H9 (cell line): ENCODE measurements around the gene C10orf120. TPM values are rescaled to one million over a fixed set of nuclear protein-coding genes. Genes with fewer than 3 reads are reported as not detected.

Source experiments
- DNase-seq: peaks from one replicate; pipeline ENCODE4 v3.0.0-alpha.2; 2017
- H2AFZ ChIP-seq: one replicate; pipeline ENCODE4 v1.6.1; 2013; ENCODE audit warnings: mild to moderate bottlenecking, low read length, control low read depth, moderate library complexity
- H2AK5ac ChIP-seq: 2 replicates; pipeline ENCODE4 v1.6.1; 2013; ENCODE audit warnings: low read length, control low read depth, mixed read lengths; ENCODE audit not compliant: insufficient read length
- H2BK120ac ChIP-seq: one replicate; pipeline ENCODE4 v1.6.1; 2013; ENCODE audit warnings: low read depth, mild to moderate bottlenecking, low read length, control low read depth, inconsistent platforms; ENCODE audit not compliant: poor library complexity, severe bottlenecking
- H2BK12ac ChIP-seq: 2 replicates; pipeline ENCODE4 v1.6.1; 2013; ENCODE audit warnings: low read length, control low read depth, mixed read lengths, low read depth; ENCODE audit not compliant: insufficient read length
- H2BK15ac ChIP-seq: 2 replicates; pipeline ENCODE4 v1.6.1; 2013; ENCODE audit warnings: low read depth, low read length, control low read depth
- H2BK20ac ChIP-seq: one replicate; pipeline ENCODE4 v1.6.1; 2013; ENCODE audit warnings: low read depth, mild to moderate bottlenecking, low read length, control low read depth, inconsistent platforms; ENCODE audit not compliant: poor library complexity, severe bottlenecking
- H2BK5ac ChIP-seq: 2 replicates; pipeline ENCODE4 v1.6.1; 2013; ENCODE audit warnings: low read length, control low read depth, mixed read lengths; ENCODE audit not compliant: insufficient read length
- H3K14ac ChIP-seq: 2 replicates; pipeline ENCODE4 v1.6.1; 2013; ENCODE audit warnings: low read length, control low read depth; ENCODE audit not compliant: insufficient read depth
- H3K18ac ChIP-seq: 2 replicates; pipeline ENCODE4 v1.6.1; 2013; ENCODE audit warnings: low read depth, mild to moderate bottlenecking, mixed read lengths, low read length, control low read depth; ENCODE audit not compliant: insufficient read length
- H3K23ac ChIP-seq: 2 replicates; pipeline ENCODE4 v1.6.1; 2013; ENCODE audit warnings: low read length, control low read depth, mixed read lengths, low read depth; ENCODE audit not compliant: insufficient read length
- H3K23me2 ChIP-seq: 2 replicates; pipeline ENCODE4 v1.6.1; 2013; ENCODE audit warnings: low read depth, mild to moderate bottlenecking, mixed read lengths, low read length, control low read depth; ENCODE audit not compliant: insufficient read length, poor library complexity, severe bottlenecking
- H3K27ac ChIP-seq: 2 replicates; pipeline ENCODE4 v1.5.1; 2013; ENCODE audit warnings: low read length, control low read depth, mixed read lengths, low read depth; ENCODE audit not compliant: insufficient read length
- H3K27me3 ChIP-seq: 2 replicates; pipeline ENCODE4 v1.6.1; 2013; ENCODE audit warnings: low read length, control low read depth, inconsistent platforms; ENCODE audit not compliant: insufficient read depth
- H3K4ac ChIP-seq: 2 replicates; pipeline ENCODE4 v1.6.1; 2013; ENCODE audit warnings: low read depth, mild to moderate bottlenecking, control low read depth, inconsistent platforms, low read length, moderate library complexity
- H3K4me1 ChIP-seq: 2 replicates; pipeline ENCODE4 v1.6.1; 2013; ENCODE audit warnings: low read length, control low read depth, inconsistent platforms; ENCODE audit not compliant: insufficient read depth
- H3K4me2 ChIP-seq: 2 replicates; pipeline ENCODE4 v1.6.1; 2013; ENCODE audit warnings: low read length, control low read depth, mixed read lengths; ENCODE audit not compliant: insufficient read length, insufficient read depth
- H3K56ac ChIP-seq: 2 replicates; pipeline ENCODE4 v1.6.1; 2013; ENCODE audit warnings: low read depth, mild to moderate bottlenecking, mixed read lengths, low read length, control low read depth; ENCODE audit not compliant: insufficient read length
- H3K79me1 ChIP-seq: 2 replicates; pipeline ENCODE4 v1.6.1; 2013; ENCODE audit warnings: low read depth, mild to moderate bottlenecking, moderate library complexity, low read length, control low read depth, inconsistent platforms; ENCODE audit not compliant: insufficient read depth, poor library complexity, severe bottlenecking
- H3K79me2 ChIP-seq: 2 replicates; pipeline ENCODE4 v1.6.1; 2013; ENCODE audit warnings: low read length, control low read depth, inconsistent platforms; ENCODE audit not compliant: insufficient read depth
- H3K9ac ChIP-seq: 2 replicates; pipeline ENCODE4 v1.6.1; 2013; ENCODE audit warnings: low read length, control low read depth, mixed read lengths; ENCODE audit not compliant: insufficient read length; ENCODE audit errors: extremely low read depth
- H3K9me3 ChIP-seq: one replicate; pipeline ENCODE4 v1.6.1; 2013; ENCODE audit warnings: low read depth, low read length, inconsistent platforms; ENCODE audit not compliant: control insufficient read depth
- H3T11ph ChIP-seq: one replicate; pipeline ENCODE4 v1.6.1; 2013; ENCODE audit warnings: mild to moderate bottlenecking, low read length, control low read depth, inconsistent platforms
- H4K20me1 ChIP-seq: one replicate; pipeline ENCODE4 v1.6.1; 2013; ENCODE audit not compliant: control insufficient read depth, insufficient read length, insufficient read depth
- H4K5ac ChIP-seq: 2 replicates; pipeline ENCODE4 v1.6.1; 2013; ENCODE audit warnings: low read depth, mild to moderate bottlenecking, mixed read lengths, low read length, control low read depth; ENCODE audit not compliant: insufficient read length
- H4K8ac ChIP-seq: replicated peaks from 2 replicates; pipeline ENCODE4 v1.6.1; 2013; ENCODE audit warnings: low read length, control low read depth, mixed read lengths, low read depth; ENCODE audit not compliant: insufficient read length
- H4K91ac ChIP-seq: 2 replicates; pipeline ENCODE4 v1.6.1; 2013; ENCODE audit warnings: low read depth, mild to moderate bottlenecking, moderate library complexity, mixed read lengths, low read length, control low read depth; ENCODE audit not compliant: insufficient read length
- H3K27ac Mint-ChIP-seq, 3 experiments: 2 replicates in 2 of 3; 3 replicates in 1 of 3; pipeline ENCODE4 v1.8.0; 2020 to 2021; ENCODE audit warnings: mixed read lengths in 3 of 3, mild to moderate bottlenecking in 1 of 3, moderate library complexity in 1 of 3
- H3K27me3 Mint-ChIP-seq: 2 replicates; pipeline ENCODE4 v1.8.0; 2021; ENCODE audit warnings: low read depth, mild to moderate bottlenecking, moderate library complexity, mixed read lengths
- H3K36me3 Mint-ChIP-seq, 3 experiments: 2 replicates in 2 of 3; 3 replicates in 1 of 3; pipeline ENCODE4 v1.8.0; 2020 to 2021; ENCODE audit warnings: low read depth in 3 of 3, mixed read lengths in 3 of 3; ENCODE audit not compliant: insufficient read depth in 1 of 3
- H3K4me1 Mint-ChIP-seq, 2 experiments: 2 replicates each; pipeline ENCODE4 v1.8.0; 2020; ENCODE audit warnings: mixed read lengths in 2 of 2
- H3K4me3 Mint-ChIP-seq, 2 experiments: 2 replicates in 1 of 2; 3 replicates in 1 of 2; pipeline ENCODE4 v1.8.0; 2020 to 2021; ENCODE audit warnings: mild to moderate bottlenecking in 2 of 2, mixed read lengths in 2 of 2, moderate library complexity in 1 of 2
- H3K9me3 Mint-ChIP-seq, 2 experiments: 2 replicates in 1 of 2; 3 replicates in 1 of 2; pipeline ENCODE4 v1.8.0; 2020; ENCODE audit warnings: mild to moderate bottlenecking in 2 of 2, mixed read lengths in 2 of 2, moderate library complexity in 1 of 2
- CTCF ChIP-seq: fragments of 200-600 bp; sonication (generic); conservative IDR thresholded peaks from 3 replicates; pipeline ENCODE4 v1.8.0; 2021; ENCODE audit warnings: antibody characterized with exemption, mild to moderate bottlenecking
- WGBS: extraction: QIAGEN DNeasy Blood & Tissue Kit; methylation state at CpG from one replicate; pipeline ENCODE4 v1.1.7; 2013; ENCODE audit warnings: missing lambda C conversion rate, low lambda C conversion rate, mixed read lengths; ENCODE audit not compliant: insufficient read length; ENCODE audit errors: extremely low coverage; 5-methylcytosine and 5-hydroxymethylcytosine counted together
- total RNA-seq: library from RNA; stranded (reverse); gene quantifications from 2 replicates; pipeline ENCODE4 v1.2.1, GENCODE V29; 2021

C10orf120 gene
- total RNA-seq, 1 experiment from 2014 or later = not detected

GRCh38 chr10:122665329-122665860 lies 34.3 kb downstream of the C10orf120 start:
- no peaks in the 10 kb centered on the region for H3K79me2 ChIP-seq
- H2BK15ac ChIP-seq = no peak overlapping the region
- H3K56ac ChIP-seq = no peak overlapping the region
- H3K27me3 ChIP-seq = no peaks in the 10 kb centered on the region
- peaks cover 3% of the 10 kb centered on the region; the same call in 1 of the 2 replicates for H3K4me1 ChIP-seq
- no peaks in the 10 kb centered on the region for H3K36me3 Mint-ChIP-seq
- no peak overlapping the region for H3K4me3 Mint-ChIP-seq
- no peak overlapping the region for H2BK5ac ChIP-seq
- no peak overlapping the region for H2AFZ ChIP-seq
- peaks cover 2 to 10% of the 10 kb centered on the region in 2 experiments; a peak in 3 of 4 replicates for H3K4me1 Mint-ChIP-seq
- H3K9ac ChIP-seq = no peak overlapping the region
- H4K20me1 ChIP-seq = no peaks in the 10 kb centered on the region
- H3K9me3 ChIP-seq = no peaks in the 10 kb centered on the region
- no peak overlapping the region for H3T11ph ChIP-seq
- no peak overlapping the region for H4K91ac ChIP-seq
- no peak overlapping the region for H3K14ac ChIP-seq
- WGBS = no CpG with 5 or more reads among the region's 7 CpGs
- no peak overlapping the region for H4K8ac ChIP-seq
- no peak overlapping the region for H3K18ac ChIP-seq
- H3K23ac ChIP-seq = no peak overlapping the region
- H3K27me3 Mint-ChIP-seq = 0 out of 2 replicates have a peak, but pooled peaks cover 7% of the 10 kb centered on the region
- H3K27ac Mint-ChIP-seq = no peak overlapping the region
- H4K5ac ChIP-seq = no peak overlapping the region
- H3K4ac ChIP-seq = no peak overlapping the region
- no peaks in the 10 kb centered on the region for H3K23me2 ChIP-seq
- H2BK12ac ChIP-seq = no peak overlapping the region
- no peaks in the 10 kb centered on the region for H3K9me3 Mint-ChIP-seq
- no peak overlapping the region for H3K27ac ChIP-seq
- H3K79me1 ChIP-seq = no peaks in the 10 kb centered on the region
- no peak overlapping the region for H2BK20ac ChIP-seq
- no peak for DNase-seq
- no peak overlapping the region for H2BK120ac ChIP-seq
- TF ChIP-seq CTCF = no peak
- H3K4me2 ChIP-seq = no peak overlapping the region
- no peak overlapping the region for H2AK5ac ChIP-seq
